Right ventricle myocardium inferior (tissue), 1 donor: ENCODE measurements around the gene PARD3. TPM values are rescaled to one million over a fixed set of nuclear protein-coding genes. Genes with fewer than 3 reads are reported as not detected.
A peak's percentile ranks its signal among the peaks of the same experiment; 100 is the strongest.

ENCODE experiments used
- ATAC-seq: fragments of 200-7000 bp; cut with Tn5 transposase; one replicate; pipeline ENCODE4 v1.9.1; 2020; ENCODE audit warnings: mild to moderate bottlenecking, moderate library complexity
- DNase-seq: peaks from one replicate; pipeline ENCODE4 v3.0.0; 2021; ENCODE audit errors: missing footprints
- intact Hi-C: fragments of 100-400 bp; cut with DNase I; formaldehyde crosslinking; loops from one replicate; pipeline ENCODE4 v1.11.0; 2022
- total RNA-seq: library from RNA; stranded (reverse); fragmentation: NEBNext Ultra II Directional; extraction: Animal tissue kit (Norgen Biotek cat#: 25700); gene quantifications from one replicate; pipeline ENCODE4 v1.2.1, GENCODE V29; 2021
- donor health status: DM: no; HTN: yes; CAD: no; lungs with severe emphysema.

The PARD3 gene
- total RNA-seq, 1 donor from 2014 or later, result 34.6 TPM

DNA sequence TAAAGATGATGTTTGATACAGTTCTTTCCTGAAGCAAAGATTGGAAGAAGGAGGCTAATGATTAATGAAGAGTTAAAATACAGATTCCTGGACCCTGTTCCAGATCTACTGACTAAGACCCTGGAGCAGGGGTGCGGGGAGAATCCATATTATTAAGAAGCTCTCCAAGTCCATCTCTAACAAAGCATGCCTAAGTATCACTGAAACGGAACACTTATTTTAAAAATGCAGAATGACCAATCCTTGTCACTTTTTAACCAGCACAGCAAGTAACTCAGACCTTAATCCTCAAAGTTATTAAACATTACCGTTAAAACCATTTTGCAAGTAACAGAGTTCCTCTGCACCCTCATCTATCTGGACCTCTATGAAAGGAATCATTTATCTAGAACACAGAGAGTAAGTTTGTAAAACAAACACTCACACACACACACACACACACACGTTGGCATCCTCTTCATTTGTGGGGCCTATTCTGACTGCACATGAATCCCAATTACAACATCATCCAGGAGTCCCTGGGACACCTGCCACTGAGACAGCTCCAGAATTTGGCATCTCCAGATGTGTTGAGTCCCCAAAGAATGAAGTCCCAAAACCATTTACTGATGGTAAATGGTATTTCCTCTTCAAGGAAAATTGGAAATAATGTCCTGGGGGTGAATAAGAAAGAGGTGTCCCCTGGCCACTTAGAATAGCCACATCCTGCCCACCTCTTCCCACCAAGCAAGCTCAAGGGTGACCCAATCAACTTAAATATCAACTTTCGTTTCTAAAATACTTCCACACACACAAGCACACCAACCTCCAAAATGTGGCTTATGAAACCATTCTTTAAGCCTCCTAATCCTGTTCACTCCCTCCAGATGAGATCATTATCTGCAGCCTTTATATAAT, 117.5 kb downstream of the PARD3 start:
- intact Hi-C loops, result no loop called here
- no peak for ATAC-seq

GRCh38 chr10:34696423-34696822, 118.7 kb downstream of the PARD3 start:
- ATAC-seq (no peak), DNase-seq (no peak)
- intact Hi-C loops, result no loop called here

More for the DNA sequence above, 117.5 kb downstream of the PARD3 start:
- DNase-seq, result no peak

DNA sequence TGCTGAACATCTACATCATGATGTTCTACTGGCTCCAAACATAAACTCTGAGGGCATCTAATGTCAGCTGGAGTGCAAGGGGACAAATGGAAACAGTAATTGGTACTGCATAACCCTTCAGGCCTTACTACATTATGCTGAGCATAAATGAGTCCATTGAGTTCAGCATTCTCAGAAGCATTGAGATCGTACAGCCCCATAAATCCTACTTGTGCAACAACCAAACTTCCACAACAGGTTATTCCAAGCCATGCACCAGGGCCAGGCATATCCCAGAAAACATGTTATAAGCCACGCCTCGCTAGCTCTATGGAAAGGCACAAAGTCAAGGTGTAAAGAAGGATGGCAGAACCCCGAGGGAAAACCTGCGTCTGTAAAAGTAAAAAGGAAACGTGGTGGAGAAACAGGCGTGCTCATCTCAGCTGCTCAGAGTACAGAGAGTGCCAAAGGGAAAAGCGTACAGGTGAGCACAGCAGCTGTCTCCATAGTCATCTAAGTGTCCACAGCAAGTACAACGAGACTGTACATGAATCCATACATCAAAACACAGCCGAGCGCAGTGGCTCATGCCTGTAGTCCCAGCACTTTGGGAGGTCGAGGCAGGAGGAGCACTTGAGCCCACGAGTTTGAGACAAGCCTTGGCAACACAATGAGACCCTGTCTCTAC, 124.6 kb downstream of the PARD3 start:
- ATAC-seq (no peak), DNase-seq (no peak)
- intact Hi-C loops, result no loop called here

DNA sequence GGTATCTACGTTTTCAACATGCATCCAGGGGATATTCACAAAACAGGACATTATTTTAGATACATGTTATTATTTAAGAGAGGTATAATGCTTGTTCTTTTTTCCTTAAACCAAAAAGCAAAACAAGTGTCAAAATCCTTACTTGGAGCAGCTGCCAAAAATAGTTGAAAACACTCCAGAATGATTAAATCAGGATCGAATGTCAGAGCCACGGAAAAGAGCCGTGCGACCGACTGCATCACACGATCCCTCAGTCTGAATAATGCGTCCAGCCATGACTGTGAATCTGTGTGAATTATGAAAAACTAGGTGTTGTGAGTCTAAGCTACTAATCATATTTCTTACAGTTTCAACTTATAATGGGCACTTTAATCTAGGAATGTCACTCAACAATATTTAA, 126.0 kb downstream of the PARD3 start:
- intact Hi-C loops, result no loop called here
- DNase-seq (no peak), ATAC-seq (peak; percentile 47)

GRCh38 chr10:34687434-34688210, 127.5 kb downstream of the PARD3 start:
- intact Hi-C loops, result no loop called here
- ATAC-seq, result no peak
- no peak for DNase-seq

GRCh38 chr10:34682580-34682979, 132.5 kb downstream of the PARD3 start:
- intact Hi-C loops, result no loop called here
- DNase-seq, result no peak
- ATAC-seq, result no peak

GRCh38 chr10:34681933-34682332, 133.2 kb downstream of the PARD3 start:
- intact Hi-C loops, result no loop called here
- ATAC-seq, result no peak
- no peak for DNase-seq

- intact Hi-C loops, result no loop called here
- no peak for ATAC-seq
- DNase-seq, result no peak
Measured at GRCh38 chr10:34679177-34679576, 135.9 kb downstream of the PARD3 start.

GRCh38 chr10:34677591-34677990, 137.5 kb downstream of the PARD3 start:
- DNase-seq (no peak), ATAC-seq (no peak)
- intact Hi-C loops, result no loop called here

DNA sequence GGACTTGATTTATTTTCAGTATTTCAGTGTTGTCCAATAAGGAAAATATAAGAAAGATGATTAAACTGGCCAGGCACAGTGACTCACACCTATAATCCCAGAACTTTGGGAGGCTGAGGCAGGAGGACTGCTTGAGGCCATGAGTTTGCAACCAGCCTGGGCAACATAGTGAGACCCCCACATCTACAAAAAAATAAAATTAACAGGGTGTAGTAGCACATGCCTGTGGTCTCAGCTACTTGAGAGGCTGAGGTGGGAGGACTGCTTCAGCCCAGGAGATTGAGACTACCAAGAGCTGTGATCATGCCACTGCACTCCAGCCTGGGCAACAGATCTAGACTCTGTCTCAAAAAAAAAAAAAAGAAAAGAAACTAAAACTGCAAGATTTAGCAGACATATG, 138.0 kb downstream of the PARD3 start:
- DNase-seq (no peak), ATAC-seq (no peak)
- intact Hi-C loops, result no loop called here

DNA sequence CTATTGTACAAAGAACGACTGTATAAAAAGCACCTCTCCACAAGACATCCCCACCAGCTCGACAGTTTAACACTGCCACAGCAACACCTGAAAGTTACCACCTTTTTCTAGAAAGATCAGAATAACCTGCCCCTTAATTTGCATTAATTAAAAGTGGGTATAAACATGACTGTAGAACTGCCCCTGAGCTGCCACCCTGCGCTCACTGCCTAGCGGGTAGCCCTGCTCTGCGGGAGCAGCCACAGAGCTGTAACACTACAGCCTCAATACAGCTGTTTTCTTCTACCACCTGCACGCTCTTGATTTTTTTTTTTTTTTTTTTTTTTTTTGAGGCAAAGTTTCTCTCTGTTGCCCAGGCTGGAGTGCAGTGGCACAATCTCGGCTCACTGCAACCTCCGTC, 140.9 kb downstream of the PARD3 start:
- ATAC-seq, result no peak
- intact Hi-C loops, result no loop called here
- no peak for DNase-seq

GRCh38 chr10:34670081-34670480, 145.0 kb downstream of the PARD3 start:
- intact Hi-C loops, result no loop called here
- DNase-seq (no peak), ATAC-seq (no peak)

- no peak for ATAC-seq
- intact Hi-C loops, result loop anchor here (5.0 kb wide), 3 partner anchors 53 to 298 kb away; partner anchors contain the start of gene PARD3
Measured at GRCh38 chr10:34669079-34669478, 146.0 kb downstream of the PARD3 start.

DNA sequence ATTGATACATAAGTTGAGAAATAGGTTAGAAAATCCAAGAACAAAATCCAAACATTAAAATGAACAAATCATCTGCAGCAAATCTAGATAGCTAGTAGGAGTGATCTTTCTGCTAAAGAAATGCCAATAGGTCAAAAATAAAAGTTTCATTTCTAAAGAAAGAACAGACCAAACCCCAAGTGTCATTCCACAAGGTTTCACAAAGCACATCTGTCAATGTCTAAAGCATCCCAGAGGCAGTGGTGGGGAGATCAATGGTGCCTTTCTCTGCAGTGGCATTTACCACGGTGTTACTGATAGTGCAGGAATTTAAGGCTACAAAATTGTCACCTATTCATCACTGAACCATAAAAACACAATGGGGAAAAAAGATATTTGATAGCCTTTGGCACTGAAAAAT, 147.9 kb downstream of the PARD3 start:
- ATAC-seq, result no peak
- intact Hi-C loops, result loop anchor here (5.0 kb wide), 3 partner anchors 55 to 300 kb away; partner anchors contain the start of gene PARD3
- no peak for DNase-seq

More at GRCh38 chr10:34669079-34669478, 146.0 kb downstream of the PARD3 start:
- DNase-seq, result no peak

GRCh38 chr10:34666008-34666704, 148.9 kb downstream of the PARD3 start:
- intact Hi-C loops, result loop anchor here (5.0 kb wide), 3 partner anchors 56 to 301 kb away; partner anchors contain the start of gene PARD3
- no peak for DNase-seq
- ATAC-seq, result peak; percentile 86

- intact Hi-C loops, result loop anchor here (5.0 kb wide), 3 partner anchors 58 to 303 kb away; partner anchors contain the start of gene PARD3
- ATAC-seq, result no peak
Measured at GRCh38 chr10:34664706-34665105, 150.4 kb downstream of the PARD3 start.

DNA sequence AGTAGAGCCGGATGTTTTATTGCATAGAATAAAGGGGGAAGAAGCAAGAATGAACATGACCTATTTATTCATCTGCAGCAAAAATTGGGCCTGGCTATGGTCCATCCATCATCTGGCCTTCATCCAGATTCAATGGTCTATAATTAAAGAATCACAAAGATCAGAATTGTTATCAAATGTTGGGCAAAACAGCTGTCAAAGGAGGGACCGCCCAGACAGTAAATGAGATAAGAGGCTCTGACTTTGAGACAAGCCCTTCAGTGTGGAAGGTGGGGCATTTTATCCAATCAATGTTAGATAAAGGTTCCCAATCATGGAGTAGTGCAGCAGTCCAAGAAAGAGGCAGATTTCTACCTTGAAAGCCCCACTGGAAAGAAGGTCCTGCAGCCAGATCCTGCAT, 153.5 kb downstream of the PARD3 start:
- intact Hi-C loops, result no loop called here
- ATAC-seq (no peak), DNase-seq (no peak)

More at GRCh38 chr10:34664706-34665105, 150.4 kb downstream of the PARD3 start:
- no peak for DNase-seq

GRCh38 chr10:34658934-34659333, 156.2 kb downstream of the PARD3 start:
- ATAC-seq (no peak), DNase-seq (no peak)
- intact Hi-C loops, result no loop called here
